ENCODE data around the gene TNFAIP2.

DNA sequence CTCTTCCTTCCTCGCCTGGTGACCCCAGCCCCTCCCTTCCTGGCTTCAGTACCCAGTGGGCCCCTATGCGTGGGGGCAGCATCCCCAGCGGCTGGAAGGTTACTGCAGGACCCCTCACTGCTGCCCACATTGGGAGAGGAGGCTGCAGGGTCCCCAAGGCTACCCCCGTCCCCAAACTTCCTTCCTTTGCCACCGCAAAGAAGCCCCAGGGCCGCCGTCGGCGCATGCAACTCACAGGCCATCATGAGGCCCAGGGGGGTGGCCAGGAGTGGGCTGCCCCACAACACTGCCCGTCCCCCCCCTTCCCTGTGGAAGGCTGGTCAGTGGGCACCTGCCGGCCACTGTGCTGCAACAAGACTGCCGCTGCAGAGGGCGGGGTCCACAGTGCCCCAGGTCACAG, 9.5 kb upstream of the TNFAIP2 start:
- TF ChIP-seq CTCF (IDR thresholded peaks at IDR 0.05) (no peak), POLR2A (IDR thresholded peaks at IDR 0.05) (no peak)

All from right lobe of liver (tissue), 4 donors.